Embryonic facial prominence (tissue), 1 donor: ENCODE data around the gene WNK2.

Experiments
- DNase-seq: peaks from one replicate; pipeline ENCODE4 v3.0.0-alpha.2; 2016; ENCODE audit errors: extremely low spot score

WNK2 gene

DNA sequence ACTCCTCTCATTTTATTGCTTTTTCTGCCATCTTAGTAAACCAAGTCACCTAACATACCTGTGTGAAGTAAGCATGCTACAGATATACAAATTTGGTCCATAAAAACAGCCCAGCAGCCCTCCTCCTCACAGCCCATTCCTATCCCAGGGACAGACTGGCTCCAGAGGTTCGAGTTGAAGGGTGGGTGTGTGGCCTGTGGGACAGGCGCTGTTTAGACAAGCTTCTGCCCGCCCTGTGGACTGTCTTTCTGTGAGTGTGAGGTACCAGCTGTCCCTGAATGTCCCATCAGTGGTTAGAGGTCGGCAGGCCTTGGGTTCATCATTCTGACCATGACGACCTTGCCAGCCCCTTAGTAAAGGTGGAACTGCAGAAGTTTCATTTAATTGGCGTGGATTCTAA is 82.0 kb downstream of the WNK2 start:
- no peak for DNase-seq

DNA sequence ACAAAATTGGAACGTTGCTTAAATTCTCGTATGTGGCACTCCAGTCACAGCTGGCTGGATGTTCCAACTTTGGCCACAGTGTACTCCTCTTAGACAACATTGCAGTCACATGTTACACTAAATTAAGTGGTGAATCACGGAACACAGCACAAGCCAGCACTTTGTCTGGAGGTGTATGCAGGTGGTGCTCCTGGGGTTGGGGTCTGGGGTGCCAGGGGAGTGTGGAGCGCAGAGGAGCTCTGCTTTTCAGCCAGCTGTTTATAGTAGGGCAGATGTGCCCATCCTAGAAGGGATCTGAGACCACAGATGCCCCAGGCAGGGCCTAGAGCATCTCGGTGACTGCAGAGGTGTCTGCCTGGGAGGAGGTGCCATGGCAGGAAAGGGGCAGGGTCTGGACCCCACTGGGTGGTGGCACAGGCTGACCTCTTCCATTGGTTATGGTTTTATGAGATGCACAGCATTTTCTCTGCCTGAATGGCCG is 82.6 kb downstream of the WNK2 start:
- DNase-seq: no peak

DNA sequence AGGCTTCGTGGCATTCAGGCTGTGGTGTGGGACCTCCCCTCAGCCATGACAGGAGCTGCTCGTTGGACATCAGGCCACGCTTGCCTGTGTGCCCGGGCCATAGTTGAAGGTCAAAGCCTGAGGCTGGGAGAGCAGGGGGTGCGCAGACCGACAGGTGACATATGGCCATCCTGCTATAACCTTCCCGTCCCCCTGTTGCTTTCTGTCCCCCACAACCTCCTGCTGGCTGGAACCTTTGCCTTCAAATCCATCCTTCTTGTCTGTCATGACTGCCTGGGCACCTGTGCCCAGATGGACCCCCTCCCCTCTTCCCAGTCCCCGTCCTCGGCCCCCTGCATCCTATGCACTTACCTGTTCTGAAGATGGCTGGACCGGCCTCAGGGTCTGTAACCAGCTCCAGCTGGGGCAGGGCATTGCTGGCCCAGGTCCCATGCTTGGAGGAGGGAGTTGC is 83.2 kb downstream of the WNK2 start:
- DNase-seq: no peak

DNA sequence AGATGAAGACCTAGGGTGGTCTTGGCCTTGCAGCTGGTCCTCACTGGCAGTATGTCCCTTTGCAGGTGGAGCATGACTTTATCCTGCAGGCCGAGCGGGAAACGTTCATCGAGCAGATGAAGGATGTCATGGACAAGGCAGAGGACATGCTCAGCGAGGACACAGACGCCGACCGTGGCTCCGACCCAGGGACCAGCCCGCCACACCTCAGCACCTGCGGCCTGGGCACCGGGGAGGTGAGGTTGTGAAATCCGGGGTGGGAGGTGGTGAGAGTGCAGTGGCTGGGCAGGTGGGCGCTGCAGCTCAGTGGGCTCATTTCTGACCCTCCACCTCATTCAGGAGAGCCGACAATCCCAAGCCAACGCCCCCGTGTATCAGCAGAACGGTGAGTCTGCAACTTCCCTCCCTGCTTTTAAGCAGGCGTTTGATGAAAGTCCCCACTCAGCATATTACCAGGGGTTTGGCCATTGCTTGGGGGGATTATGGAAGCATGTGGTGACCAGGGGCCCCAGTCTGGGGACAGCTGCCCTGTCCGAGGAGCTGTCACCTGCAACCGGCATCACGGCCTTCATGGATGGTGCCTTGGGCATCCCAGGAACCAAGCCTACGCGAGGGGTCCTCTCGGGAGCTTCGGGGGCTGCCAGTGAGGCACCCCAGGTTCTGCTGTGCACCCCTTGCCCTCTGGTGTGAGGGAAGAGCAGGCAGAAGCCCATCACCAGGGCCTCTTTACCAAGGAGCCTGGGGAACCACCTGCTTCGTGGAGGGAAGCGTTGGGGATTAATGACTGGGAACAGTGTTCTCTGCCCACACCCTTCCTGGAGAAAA is 84.0 kb downstream of the WNK2 start:
- no peak for DNase-seq

DNA sequence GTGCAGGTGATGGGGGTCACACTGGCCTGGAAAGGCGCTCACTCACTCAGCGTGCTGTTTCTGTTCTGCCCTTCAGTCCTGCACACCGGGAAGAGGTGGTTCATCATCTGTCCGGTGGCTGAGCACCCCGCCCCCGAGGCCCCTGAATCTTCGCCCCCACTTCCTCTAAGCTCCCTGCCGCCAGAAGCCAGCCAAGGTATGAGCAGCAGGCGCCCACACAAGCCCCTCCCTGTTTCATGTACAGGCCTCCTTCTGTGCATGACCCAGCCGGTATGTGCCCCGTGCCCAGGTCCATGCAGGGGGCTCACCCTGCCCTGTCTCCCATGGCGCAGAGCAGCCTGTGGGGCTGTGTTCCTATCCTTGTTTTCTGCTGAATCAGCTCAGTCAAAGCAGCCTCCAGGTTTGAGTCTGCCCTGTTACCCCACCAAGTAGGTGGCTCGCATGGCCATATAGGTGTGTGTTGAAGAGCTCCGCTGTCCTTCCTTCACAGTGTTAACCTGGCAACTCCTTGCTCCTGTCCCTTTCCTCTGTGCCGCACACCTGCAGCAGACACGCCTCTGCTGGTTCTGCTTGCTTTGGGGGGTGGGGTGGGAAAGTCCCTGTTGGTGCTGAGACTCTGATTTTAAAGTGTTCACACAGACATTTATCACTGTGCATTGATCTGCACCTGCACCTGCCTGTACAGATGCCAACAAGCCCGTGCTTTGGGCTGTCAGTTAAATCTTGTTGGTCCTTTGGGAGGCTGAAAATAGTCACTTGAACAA is 84.8 kb downstream of the WNK2 start:
- DNase-seq: no peak

DNA sequence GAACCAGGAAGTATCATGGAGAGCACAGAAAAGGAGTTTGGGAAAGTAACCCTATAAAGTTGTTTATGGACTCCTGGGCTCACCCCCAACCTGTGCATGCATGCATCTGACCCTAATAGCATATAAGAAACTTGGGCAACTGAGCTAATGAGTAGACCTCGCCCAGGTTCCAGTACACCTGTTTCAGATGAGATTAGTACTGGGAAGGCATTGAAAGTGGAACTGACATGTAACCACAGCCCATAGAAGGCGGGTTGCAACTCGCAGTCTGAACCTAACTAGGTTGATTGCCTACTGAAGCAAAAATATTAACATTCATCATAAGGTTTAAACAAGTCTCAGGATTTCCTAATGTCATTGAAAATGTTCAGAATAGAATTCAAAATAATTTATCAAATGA is 87.0 kb downstream of the WNK2 start:
- DNase-seq: no peak

DNA sequence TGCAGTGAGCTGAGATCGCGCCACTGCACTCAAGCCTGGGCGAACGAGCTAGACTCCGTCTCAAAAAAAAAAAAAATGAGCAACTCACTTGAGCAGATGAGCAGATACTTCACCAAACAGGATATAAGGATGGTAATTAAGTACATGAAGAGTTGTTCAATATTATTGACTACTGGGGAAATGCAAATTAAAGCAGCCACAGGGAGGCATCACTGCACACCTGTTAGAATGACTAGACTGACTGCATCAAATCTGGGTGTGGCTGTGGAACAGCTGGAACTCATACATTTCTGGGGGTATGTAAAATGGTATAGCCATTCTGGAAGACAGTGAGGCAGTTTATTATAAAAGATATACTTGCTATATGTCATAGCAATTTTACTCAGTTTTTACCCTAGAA is 93.0 kb downstream of the WNK2 start:
- no peak for DNase-seq

DNA sequence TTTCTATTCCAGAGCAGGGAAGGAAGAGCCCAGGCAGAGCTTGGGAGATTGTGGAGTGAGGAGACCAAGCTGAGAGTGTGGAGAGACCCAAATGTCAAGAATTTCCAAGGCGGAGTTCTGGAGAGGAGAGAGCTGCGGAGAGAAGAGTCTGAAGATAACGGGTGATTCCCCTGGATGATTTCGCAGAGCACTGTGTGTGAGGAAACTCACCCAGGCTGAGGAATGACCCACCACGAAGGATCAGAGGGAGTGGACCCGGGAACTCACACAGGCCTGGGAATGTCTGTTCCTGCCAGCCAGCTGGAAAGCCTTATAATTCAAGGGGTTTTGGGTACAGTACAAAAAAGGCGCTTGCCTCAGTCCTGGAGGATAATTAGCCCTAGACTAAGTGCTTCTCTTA is 94.2 kb downstream of the WNK2 start:
- no peak for DNase-seq

DNA sequence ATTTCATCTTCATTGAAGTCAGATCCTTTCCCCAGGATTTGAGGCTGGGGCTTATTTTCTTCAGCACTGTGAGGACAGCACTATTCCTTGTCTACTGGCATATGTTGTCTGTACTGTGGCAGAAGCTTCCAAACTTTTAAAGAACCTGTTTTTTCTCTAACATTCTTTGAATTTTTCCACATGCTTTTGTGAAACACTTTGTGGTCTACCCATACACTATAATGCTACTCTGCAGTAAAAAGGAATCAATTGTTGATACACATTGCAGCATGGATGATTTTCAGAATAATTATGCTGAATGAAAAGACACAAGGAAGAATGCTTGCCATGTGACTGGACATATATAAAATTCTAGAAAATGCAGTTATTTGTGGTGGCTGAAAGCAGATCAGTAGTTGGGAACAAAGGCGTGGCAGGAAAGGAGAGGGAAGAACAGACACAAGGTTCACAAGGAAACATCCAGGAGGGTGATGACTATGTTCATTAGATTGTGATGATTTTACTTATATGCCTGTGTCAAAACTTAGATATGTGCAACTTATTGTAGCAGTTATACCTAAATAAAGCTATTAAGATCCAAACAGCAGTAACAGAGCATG is 96.8 kb downstream of the WNK2 start:
- DNase-seq: no peak

DNA sequence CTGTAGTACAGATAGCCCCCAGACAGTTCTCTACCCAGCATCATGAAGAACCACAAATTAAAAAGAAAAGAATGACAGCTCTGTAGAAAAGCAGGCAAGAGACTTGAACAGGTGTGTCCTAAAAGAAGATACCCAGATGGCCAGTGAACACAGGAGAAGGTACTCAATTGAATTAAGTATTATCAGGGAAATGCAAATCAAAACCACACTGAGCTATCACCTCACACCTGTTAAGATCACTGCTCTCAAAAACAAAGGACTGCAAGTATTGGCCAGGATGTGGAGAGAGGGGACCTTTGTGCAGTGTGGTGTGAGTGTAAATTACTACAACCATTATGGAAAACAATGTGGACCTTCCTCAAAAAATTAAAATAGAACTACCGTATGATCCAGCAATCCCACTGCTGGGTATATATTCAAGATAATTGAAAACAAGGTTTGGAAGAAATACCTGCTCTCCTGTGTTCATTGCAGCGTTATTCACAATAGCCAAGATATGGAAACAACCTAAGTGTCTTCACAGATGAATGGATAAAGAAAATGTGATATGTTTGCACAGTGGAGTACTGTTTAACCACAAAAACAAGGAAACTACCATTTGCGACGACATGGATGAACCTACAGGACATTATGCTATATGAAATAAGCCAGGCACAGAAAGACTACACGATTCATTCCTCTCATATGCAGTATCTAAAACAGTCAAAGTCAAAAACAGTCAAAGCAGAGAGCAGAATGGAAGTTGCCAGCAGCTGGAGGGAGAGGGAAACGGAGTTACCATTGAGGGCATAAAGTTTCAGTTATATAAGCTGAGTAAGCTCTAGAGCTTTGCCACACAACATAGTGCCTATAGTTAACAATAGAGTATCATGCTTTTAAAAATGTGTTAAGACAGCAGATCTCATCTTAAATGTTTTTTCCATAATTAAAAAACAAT is 102.6 kb downstream of the WNK2 start:
- no peak for DNase-seq

DNA sequence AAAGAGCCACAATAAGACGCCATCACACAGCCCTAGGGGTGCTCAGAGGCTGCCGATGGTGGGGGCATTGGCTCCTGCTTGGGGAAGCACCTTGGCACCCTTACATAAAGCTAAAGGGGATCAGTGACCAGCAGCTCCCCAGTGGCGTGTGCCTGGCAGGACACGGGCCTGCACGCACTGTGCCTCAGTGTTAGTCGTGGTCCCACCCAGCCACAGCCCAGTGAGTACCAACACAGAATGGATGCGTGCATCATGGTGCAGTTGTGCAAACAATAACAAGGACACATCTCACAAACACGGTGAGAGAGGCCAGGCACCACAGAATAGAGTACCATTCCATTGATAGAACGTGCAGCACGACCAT is 103.2 kb downstream of the WNK2 start:
- no peak for DNase-seq

DNA sequence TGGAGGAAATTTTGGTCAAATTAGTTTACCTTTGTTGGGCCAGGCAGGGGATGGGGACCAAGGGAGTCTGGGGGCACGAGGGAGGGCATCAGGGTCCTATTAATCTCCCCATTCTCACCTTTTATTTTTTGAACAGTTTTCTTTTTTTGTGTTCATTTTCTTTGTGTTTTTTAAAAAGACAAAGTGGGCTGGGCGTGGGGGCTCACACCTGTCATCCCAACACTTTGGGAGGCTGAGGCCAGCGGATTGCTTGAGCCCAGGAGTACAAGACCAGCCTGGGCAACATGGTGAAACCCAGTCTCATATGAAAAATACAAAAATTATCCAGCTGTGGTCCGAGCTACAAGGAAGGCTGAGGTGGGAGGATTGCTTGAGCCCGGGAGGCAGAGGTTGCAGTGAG is 103.7 kb downstream of the WNK2 start:
- no peak for DNase-seq

DNA sequence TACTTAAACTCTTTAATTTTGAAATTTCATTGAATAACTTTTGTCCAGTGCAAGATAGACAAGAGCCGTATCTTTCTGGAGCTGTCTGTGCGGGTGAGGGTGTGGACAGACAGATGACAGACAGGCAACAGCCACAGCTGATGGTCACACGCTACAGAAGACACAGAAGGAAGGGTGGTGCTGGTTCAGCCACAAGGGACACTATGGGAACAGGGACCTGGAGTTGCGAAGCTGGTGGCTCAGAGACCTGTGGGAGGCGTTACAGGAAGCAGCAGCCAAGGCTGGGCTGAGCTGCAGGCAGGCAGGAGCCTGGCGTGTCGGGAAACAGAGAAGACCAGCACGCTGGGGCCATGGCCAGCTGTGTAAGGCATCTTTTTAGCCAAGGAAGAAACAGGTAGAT is 104.4 kb downstream of the WNK2 start:
- DNase-seq: no peak

DNA sequence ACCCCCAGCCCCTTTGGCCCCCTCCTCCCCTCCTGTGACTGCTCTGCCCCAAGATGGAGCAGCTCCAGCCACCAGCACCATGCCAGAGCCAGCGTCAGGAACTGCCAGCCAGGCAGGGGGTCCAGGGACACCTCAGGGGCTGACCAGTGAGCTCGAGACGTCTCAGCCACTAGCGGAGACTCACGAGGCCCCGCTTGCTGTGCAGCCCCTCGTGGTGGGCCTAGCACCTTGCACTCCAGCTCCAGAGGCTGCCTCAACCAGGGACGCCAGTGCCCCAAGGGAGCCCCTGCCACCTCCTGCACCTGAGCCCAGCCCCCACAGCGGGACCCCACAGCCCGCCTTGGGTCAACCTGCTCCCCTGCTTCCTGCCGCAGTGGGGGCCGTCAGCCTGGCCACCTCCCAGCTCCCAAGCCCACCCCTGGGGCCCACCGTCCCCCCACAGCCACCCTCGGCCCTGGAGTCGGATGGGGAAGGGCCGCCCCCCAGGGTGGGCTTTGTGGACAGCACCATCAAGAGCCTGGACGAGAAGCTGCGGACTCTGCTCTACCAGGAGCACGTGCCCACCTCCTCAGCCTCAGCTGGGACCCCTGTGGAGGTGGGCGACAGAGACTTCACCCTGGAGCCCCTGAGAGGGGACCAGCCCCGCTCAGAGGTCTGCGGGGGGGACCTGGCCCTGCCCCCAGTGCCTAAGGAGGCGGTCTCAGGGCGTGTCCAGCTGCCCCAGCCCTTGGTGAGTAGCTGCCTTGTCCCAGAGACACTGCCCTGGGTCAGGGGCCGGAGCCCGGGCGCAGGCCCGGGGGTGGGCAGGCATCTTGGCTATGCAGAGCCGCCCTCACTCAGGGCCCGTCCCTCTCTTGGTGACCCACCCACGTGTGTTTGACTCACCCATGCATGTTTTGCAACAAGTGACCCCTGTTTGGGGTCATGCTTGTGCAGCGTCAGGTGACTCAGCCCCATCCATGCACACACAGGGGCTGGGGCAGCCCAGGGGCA is 105.2 kb downstream of the WNK2 start:
- DNase-seq: no peak

DNA sequence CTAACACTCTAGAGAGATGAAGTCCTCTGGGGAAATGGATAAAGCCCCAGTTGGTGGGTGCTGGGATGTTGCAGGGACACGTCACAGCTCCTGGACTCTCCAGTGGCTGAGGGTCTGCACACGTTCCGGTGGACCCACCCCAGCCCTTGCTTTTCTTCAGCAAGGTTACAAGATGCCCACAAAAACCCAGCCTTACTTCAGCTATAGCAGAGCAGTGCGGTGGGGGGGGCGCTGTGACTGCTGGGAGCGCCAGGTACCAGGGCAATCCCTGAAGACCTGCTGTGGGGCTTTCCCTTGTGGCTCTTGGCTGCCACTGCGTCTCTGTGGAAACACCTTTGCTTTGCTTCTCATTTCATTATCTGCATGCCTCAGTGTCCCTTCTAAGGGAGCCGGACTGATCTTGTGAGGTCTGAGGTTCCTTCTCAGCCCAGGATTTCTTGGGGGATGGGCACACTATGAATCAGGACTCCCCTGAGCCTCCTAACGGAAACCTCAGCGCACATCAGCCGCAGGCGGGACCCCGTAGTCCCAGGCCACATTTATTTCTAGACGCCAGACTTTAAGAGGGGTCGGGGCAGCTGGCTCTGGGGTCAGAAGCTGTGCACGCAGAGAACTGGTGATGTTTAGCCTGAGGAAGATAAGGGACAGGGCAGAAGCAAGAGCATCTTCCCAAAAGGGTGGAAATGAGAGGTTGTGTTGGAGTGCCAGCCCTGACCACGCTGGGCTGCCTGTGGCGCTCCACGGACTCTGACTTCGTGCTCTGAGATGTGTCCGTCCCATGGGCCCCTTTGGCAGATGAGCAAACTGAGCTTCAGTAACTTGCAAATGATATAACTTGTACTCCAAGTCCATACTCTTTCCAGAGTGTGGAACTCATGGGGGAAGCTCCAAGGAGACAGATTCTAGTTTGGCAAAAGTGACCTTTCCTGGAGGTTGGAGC is 106.8 kb downstream of the WNK2 start:
- no peak for DNase-seq

DNA sequence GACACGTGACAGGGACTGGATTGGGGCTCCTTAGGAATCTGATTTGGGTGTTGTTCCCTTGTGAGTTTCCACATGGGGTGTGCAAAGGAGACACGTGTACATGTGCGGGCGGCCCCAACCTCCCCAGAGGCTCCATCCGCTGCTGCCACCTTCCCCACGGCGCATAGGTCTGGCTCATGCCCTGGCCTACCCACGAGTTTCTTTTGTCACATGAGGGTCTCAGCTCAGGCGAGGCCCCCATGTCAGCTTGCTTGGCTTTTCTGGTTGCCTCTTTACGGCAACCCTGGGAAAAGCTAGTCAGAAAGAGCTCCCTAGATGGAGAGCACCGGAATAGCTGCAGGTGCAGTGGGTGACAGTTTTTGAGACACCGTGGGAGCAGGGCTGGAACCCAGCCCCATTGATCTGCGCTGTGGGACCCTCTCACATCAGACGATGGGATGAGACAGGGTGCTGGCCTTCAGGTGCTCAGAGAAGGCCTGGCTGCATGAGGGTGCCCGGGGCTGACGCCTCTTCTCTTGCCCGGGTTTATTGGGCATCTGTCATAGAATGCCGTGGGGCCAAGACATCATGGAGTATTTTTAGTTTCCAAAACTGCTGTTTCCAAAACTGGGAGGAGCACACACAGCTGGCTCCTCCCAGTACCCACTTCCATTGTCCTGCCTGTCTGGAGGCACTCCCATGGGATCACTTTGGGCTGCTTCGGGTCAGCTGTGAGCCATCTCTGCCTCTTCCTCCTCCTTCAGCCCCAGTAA is 107.8 kb downstream of the WNK2 start:
- no peak for DNase-seq

DNA sequence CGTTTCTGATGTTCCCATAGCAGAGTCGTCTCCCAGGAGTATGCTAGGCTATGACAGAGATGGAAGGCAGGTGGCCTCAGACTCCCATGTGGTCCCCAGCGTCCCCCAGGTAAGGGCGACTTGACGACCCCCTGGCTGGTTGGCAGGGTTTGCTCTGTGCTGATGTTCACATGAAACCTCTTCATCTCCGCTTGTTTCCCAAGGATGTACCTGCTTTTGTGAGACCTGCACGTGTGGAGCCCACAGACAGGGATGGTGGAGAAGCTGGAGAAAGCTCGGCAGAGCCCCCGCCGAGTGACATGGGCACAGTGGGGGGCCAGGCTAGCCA is 108.3 kb downstream of the WNK2 start:
- no peak for DNase-seq

DNA sequence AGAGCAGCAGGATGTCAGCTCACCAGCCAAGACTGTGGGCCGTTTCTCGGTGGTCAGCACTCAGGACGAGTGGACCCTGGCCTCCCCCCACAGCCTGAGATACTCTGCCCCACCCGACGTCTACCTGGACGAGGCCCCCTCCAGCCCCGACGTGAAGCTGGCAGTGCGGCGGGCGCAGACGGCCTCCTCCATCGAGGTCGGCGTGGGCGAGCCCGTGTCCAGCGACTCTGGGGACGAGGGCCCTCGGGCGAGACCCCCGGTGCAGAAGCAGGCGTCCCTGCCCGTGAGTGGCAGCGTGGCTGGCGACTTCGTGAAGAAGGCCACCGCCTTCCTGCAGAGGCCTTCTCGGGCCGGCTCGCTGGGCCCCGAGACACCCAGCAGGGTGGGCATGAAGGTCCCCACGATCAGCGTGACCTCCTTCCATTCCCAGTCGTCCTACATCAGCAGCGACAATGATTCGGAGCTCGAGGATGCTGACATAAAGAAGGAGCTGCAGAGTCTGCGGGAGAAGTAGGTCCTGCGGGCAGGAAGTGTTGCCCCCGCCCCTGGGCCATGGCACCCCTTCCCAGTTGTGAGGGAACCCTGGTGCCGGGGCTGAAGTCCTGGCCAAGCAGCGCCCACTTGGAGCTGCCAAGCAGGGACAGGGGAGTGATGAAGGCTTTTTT is 108.9 kb downstream of the WNK2 start:
- no peak for DNase-seq
